H1 (cell line): ENCODE data around the gene PDZD4. TPM values are rescaled to one million over a fixed set of nuclear protein-coding genes. Genes with fewer than 3 reads are reported as not detected.

Experiments used
- ASH2L ChIP-seq: fragments of 200-600, 300-600 bp; sonication (generic); IDR thresholded peaks from one replicate; pipeline ENCODE4 v1.7.1; 2017; ENCODE audit warnings: low read length
- CHD1 ChIP-seq: IDR thresholded peaks from 2 replicates; pipeline ENCODE4 v1.6.1; 2012; ENCODE audit warnings: low read depth, low read length, improper control_type of control experiment
- E2F6 ChIP-seq: IDR thresholded peaks from 2 replicates; pipeline ENCODE4 v1.6.1; 2012; ENCODE audit warnings: inconsistent platforms
- FOSL1 ChIP-seq: IDR thresholded peaks from 2 replicates; pipeline ENCODE4 v1.6.1; 2011; ENCODE audit warnings: mild to moderate bottlenecking, low read depth, low read length, moderate library complexity; ENCODE audit not compliant: insufficient read depth
- GABPA ChIP-seq: IDR thresholded peaks from 2 replicates; pipeline ENCODE4 v1.6.1; 2011; ENCODE audit warnings: mild to moderate bottlenecking, low read length, moderate library complexity, borderline replicate concordance; ENCODE audit not compliant: insufficient read depth
- KDM4A ChIP-seq: IDR thresholded peaks from one replicate; pipeline ENCODE4 v1.7.1; 2012; ENCODE audit warnings: low read depth, mild to moderate bottlenecking, moderate library complexity, low read length, inconsistent platforms; ENCODE audit not compliant: severe bottlenecking
- polyA plus RNA-seq, 7 experiments: library from polyadenylated mRNA; depleted of rRNA in 3 of 7; stranded (reverse) in 5 of 7; unstranded in 2 of 7; fragments of >200 nt in 5 of 7; fragments of 200-250 nt in 2 of 7; gene quantifications; 1 replicate in 5 of 7; 2 replicates in 1 of 7; 4 replicates in 1 of 7; pipeline versions ENCODE4 v1.2.1 to v1.2.3, GENCODE V29; 2011 to 2013; ENCODE audit warnings: missing spikeins in 2 of 7, mixed read lengths in 2 of 7
- total RNA-seq: library from RNA; stranded (reverse); fragmentation: NEBNext Ultra II Directional; extraction: Animal tissue kit (Norgen Biotek cat#: 25700); gene quantifications from 2 replicates; pipeline ENCODE4 v1.2.1, GENCODE V29; 2021
- TF ChIP-seq, protein P1 (sequence below), 3 experiments: IDR thresholded peaks; 1 replicate in 2 of 3; 2 replicates in 1 of 3; pipeline versions ENCODE4 v1.5.1 to v1.6.1; 2011; ENCODE audit warnings: low read length in 3 of 3, mild to moderate bottlenecking in 3 of 3, inconsistent platforms in 2 of 3, low read depth in 1 of 3, moderate library complexity in 1 of 3; ENCODE audit not compliant: insufficient read depth in 1 of 3; ENCODE audit errors: control extremely low read depth in 1 of 3

Gene PDZD4
- total and polyA plus RNA-seq, 2 of the 8 experiments (the other 6 are each of a cell fraction or from before 2014, with no cell fraction given), result 45.8 to 169 TPM

GRCh38 chrX:153864561-153865320 is 34.4 kb upstream of the PDZD4 start (continued):
- TF ChIP-seq, protein P1, sequence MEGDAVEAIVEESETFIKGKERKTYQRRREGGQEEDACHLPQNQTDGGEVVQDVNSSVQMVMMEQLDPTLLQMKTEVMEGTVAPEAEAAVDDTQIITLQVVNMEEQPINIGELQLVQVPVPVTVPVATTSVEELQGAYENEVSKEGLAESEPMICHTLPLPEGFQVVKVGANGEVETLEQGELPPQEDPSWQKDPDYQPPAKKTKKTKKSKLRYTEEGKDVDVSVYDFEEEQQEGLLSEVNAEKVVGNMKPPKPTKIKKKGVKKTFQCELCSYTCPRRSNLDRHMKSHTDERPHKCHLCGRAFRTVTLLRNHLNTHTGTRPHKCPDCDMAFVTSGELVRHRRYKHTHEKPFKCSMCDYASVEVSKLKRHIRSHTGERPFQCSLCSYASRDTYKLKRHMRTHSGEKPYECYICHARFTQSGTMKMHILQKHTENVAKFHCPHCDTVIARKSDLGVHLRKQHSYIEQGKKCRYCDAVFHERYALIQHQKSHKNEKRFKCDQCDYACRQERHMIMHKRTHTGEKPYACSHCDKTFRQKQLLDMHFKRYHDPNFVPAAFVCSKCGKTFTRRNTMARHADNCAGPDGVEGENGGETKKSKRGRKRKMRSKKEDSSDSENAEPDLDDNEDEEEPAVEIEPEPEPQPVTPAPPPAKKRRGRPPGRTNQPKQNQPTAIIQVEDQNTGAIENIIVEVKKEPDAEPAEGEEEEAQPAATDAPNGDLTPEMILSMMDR (IDR thresholded peaks at IDR 0.05; ENCODE audit: control extremely low read depth in 1 of 3, insufficient read depth in 1 of 3, low read depth in 1 of 3, low read length in 3 of 3), result no peak
- TF ChIP-seq GABPA (no peak), KDM4A (no peak), CHD1 (no peak), E2F6 (no peak), ASH2L (no peak), FOSL1 (no peak)
